HepG2 (cell line): ENCODE data around the gene MAP2K1. TPM values are rescaled to one million over a fixed set of nuclear protein-coding genes. Genes with fewer than 3 reads are reported as not detected.

Source experiments
- CBX1 ChIP-seq: IDR thresholded peaks from one replicate; pipeline ENCODE4 v1.6.1; 2016; ENCODE audit warnings: antibody characterized with exemption, low read depth
- CEBPZ ChIP-seq: IDR thresholded peaks from 2 replicates; pipeline ENCODE4 v1.6.1; 2012; ENCODE audit warnings: low read length, improper control_type of control experiment
- DZIP1 ChIP-seq: sonication (generic); formaldehyde crosslinking; IDR thresholded peaks from 2 replicates; pipeline ENCODE4 v1.5.0; 2020; ENCODE audit warnings: mild to moderate bottlenecking, missing genetic modification reagents
- GFI1 ChIP-seq: sonication (generic); formaldehyde crosslinking; IDR thresholded peaks from 2 replicates; pipeline ENCODE4 v1.5.0; 2020; ENCODE audit warnings: missing genetic modification reagents, mild to moderate bottlenecking, borderline replicate concordance
- HMGXB4 ChIP-seq, 2 experiments: sonication (generic) in 1 of 2; formaldehyde crosslinking in 1 of 2; IDR thresholded peaks; 2 replicates each; pipeline versions ENCODE4 v1.4.0 to v1.6.1; 2018 to 2020; ENCODE audit warnings: missing genetic modification reagents in 2 of 2, borderline replicate concordance in 1 of 2, low read depth in 1 of 2, mild to moderate bottlenecking in 1 of 2, missing biosample characterization in 1 of 2
- HOXA3 ChIP-seq: sonication (generic); formaldehyde crosslinking; IDR thresholded peaks from 2 replicates; pipeline ENCODE4 v1.5.0; 2020; ENCODE audit warnings: missing genetic modification reagents
- ISX ChIP-seq: sonication (generic); formaldehyde crosslinking; conservative IDR thresholded peaks from 2 replicates; pipeline ENCODE4 v1.5.0; 2020; ENCODE audit warnings: missing genetic modification reagents
- MTF1 ChIP-seq: sonication (generic); formaldehyde crosslinking; IDR thresholded peaks from 2 replicates; pipeline ENCODE4 v1.5.0; 2020; ENCODE audit warnings: missing genetic modification reagents
- NCOA1 ChIP-seq: sonication (generic); formaldehyde crosslinking; IDR thresholded peaks from 2 replicates; pipeline ENCODE4 v1.9.0; 2021; ENCODE audit warnings: missing genetic modification reagents
- ZNF260 ChIP-seq: sonication (generic); formaldehyde crosslinking; IDR thresholded peaks from 2 replicates; pipeline ENCODE4 v1.4.0; 2020; ENCODE audit warnings: missing genetic modification reagents, low read depth, mild to moderate bottlenecking, borderline replicate concordance
- ZNF276 ChIP-seq: sonication (generic); formaldehyde crosslinking; IDR thresholded peaks from 2 replicates; pipeline ENCODE4 v1.4.0; 2020; ENCODE audit warnings: mild to moderate bottlenecking, low read depth, missing genetic modification reagents
- ZNF292 ChIP-seq: sonication (generic); formaldehyde crosslinking; IDR thresholded peaks from 2 replicates; pipeline ENCODE4 v1.8.1; 2022; ENCODE audit warnings: mild to moderate bottlenecking, low read depth, missing genetic modification reagents, borderline replicate concordance
- ZNF512 ChIP-seq: sonication (generic); formaldehyde crosslinking; IDR thresholded peaks from 2 replicates; pipeline ENCODE4 v1.4.0; 2020; ENCODE audit warnings: mild to moderate bottlenecking, missing genetic modification reagents
- ZNF615 ChIP-seq: sonication (generic); formaldehyde crosslinking; IDR thresholded peaks from 2 replicates; pipeline ENCODE4 v1.5.0; 2020; ENCODE audit warnings: mild to moderate bottlenecking, missing genetic modification reagents, borderline replicate concordance
- ZNF660 ChIP-seq: sonication (generic); formaldehyde crosslinking; IDR thresholded peaks from 2 replicates; pipeline ENCODE4 v1.5.1; 2020; ENCODE audit warnings: mild to moderate bottlenecking, low read depth, missing genetic modification reagents, borderline replicate concordance
- polyA plus RNA-seq, 8 experiments: library from polyadenylated mRNA; depleted of rRNA in 3 of 8; stranded (reverse) in 7 of 8; unstranded in 1 of 8; fragments of >200 nt; fragmentation: Illumina TruSeq in 4 of 8; extraction: Trizol in 4 of 8; gene quantifications; 2 replicates each; pipeline versions ENCODE4 v1.2.1 to v1.2.3, GENCODE V29; 2011 to 2016; ENCODE audit warnings: low read depth in 4 of 8, missing spikeins in 1 of 8, mixed read lengths in 1 of 8; ENCODE audit not compliant: insufficient read depth in 1 of 8
- total RNA-seq, 5 experiments: library from RNA; depleted of rRNA; stranded (reverse); fragments of >200 nt; fragmentation: Illumina TruSeq; extraction: Trizol; gene quantifications; 2 replicates each; pipeline ENCODE4 v1.2.3, GENCODE V29; 2016; ENCODE audit warnings: low read depth in 1 of 5

MAP2K1 gene
- total and polyA plus RNA-seq, 2 of the 13 experiments (the other 11 are each of a cell fraction or from before 2014, with no cell fraction given) = 24.1 to 49.2 TPM

- TF ChIP-seq MTF1 (no peak), CEBPZ (no peak), GFI1 (CRISPR knock-in tag) (peak; percentile 38; the same call in 1 of the 2 replicates), ZNF615 (CRISPR knock-in tag) (no peak), HMGXB4 (CRISPR knock-in tag; IDR thresholded peaks at IDR 0.05; ENCODE audit: borderline replicate concordance in 1 of 2, low read depth in 1 of 2) (peak; percentile 94 to 95), ZNF276 (no peak), ZNF512 (CRISPR knock-in tag) (0 out of 2 replicates have a peak, but pooled peaks have one; percentile 28), ZNF292 (no peak), ZNF660 (CRISPR knock-in tag) (no peak; the same call in 1 of the 2 replicates), DZIP1 (CRISPR knock-in tag) (no peak), CBX1 (peak; percentile 31), HOXA3 (CRISPR knock-in tag) (peak; percentile 95), ISX (CRISPR knock-in tag) (no peak), ZNF260 (CRISPR knock-in tag) (no peak), NCOA1 (peak; percentile 79; the same call in 1 of the 2 replicates)
These were observed 111.1 kb downstream of the MAP2K1 start, which contains the start of gene SNAPC5 (continued) for GRCh38 chr15:66497502-66498455.
